HG02759 (cell line): Measurements from ENCODE around the gene TDRD7.
A peak's percentile ranks its signal among the peaks of the same experiment; 100 is the strongest.
"Not testable (repeated sequence)": the region's sequence is repeated elsewhere in the genome, so short reads cannot be mapped to it uniquely, and the experiment has no call there.

Source experiments
- ATAC-seq: cut with Tn5 transposase; IDR thresholded peaks from one replicate; pipeline ENCODE4 v1.9.1; 2021; ENCODE audit warnings: mild to moderate bottlenecking, moderate library complexity; ENCODE audit not compliant: unreplicated experiment

The TDRD7 gene

GRCh38 chr9:97425973-97426336, 14.1 kb downstream of the TDRD7 start:
- ATAC-seq: no peak

DNA sequence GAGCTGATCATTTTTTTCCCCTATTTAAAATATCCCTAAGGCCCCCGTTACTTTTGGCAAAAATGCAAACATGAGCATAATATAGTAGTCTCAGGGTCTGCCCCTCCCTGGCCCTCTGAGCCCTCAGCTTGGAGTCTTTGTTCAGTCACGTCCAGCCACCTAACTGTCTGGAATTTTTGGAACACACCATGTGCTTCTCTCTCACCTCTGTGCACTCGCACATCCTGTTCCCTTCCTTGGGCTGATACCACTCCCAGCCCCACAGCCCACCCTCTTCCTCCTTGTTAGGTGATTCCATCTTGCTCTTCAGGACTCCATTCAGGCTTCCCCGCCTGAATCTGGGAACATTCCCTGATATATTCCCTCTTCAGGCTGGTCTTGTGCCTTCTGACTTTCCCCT, 16.0 kb downstream of the TDRD7 start:
- no peak for ATAC-seq

- no peak for ATAC-seq
Observed at GRCh38 chr9:97430316-97431043, 18.6 kb downstream of the TDRD7 start.

- ATAC-seq: no peak
Observed at GRCh38 chr9:97431044-97431441, 19.1 kb downstream of the TDRD7 start.

- ATAC-seq: no peak
Observed at GRCh38 chr9:97431549-97432143, 19.8 kb downstream of the TDRD7 start.

GRCh38 chr9:97437051-97437600, 25.2 kb downstream of the TDRD7 start:
- ATAC-seq: no peak

DNA sequence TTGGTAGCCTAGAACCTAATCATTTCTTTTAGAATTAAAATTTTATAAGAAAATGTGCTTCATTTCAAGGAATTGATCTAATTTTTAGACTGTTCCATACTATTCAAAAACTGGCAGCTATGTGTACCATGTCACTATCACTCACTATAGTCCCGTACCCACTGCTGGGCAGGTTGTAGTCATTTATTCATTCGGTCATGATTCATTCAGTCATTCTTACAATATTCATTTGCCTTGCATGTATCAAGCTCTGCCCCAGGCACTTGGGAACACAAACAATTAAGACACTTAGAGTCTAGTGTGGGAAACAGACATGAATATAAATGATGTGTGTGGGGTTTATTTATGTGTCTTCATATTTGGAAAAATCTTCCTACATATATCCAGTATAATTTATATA, 26.4 kb downstream of the TDRD7 start:
- no peak for ATAC-seq

GRCh38 chr9:97438666-97439065, 26.8 kb downstream of the TDRD7 start:
- ATAC-seq: no peak

GRCh38 chr9:97440160-97440559, 28.3 kb downstream of the TDRD7 start:
- no peak for ATAC-seq

DNA sequence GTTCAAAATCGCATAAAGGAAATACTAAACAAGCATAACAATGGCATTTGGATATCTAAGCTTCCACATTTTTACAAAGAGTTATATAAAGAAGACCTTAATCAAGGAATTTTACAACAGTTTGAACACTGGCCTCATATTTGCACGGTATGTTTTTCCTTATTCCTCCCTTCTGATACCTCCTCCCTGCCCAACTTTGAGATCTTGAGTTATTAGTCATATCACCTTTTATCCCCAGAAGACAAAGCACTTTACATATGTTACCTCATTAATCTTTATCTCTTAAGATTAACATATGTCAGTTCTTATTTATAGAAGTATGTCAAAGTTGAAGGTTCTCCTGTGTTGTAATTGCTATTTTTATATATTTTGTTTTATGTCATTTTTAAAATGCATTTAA, 29.8 kb downstream of the TDRD7 start:
- no peak for ATAC-seq

DNA sequence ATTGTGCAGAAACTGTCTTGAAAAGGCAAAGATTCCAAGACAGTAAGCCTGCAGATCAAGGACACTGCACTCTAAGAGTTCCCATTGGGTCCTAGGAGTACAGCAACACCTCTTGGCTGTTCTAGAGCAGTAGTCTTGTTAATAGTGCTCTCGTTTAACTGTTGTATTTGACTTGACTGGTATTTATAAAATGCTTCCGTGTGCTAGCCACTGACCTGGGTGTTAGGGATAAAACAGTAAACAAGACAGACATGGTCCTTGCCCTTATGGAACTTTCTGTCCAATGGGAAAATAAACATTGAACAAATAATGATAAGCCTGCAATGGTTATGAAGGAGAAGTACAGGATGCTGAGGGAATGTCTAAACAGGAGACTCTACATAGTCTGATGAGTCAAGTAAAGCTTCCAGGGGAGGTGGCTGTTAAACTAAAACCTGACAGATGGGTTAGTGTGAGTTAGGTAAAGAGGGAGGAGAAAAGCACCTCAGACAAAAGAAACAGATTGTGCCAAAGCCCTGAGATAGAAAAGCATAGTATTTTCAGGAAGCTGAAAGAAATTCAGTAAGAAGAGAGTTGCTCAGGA, 33.3 kb downstream of the TDRD7 start:
- no peak for ATAC-seq

- no peak for ATAC-seq
Observed at GRCh38 chr9:97447001-97447400, 35.1 kb downstream of the TDRD7 start.

- ATAC-seq: not testable (repeated sequence)
Observed at GRCh38 chr9:97453573-97453972, 41.7 kb downstream of the TDRD7 start.

GRCh38 chr9:97456841-97457240, 44.9 kb downstream of the TDRD7 start:
- not testable (repeated sequence) for ATAC-seq

GRCh38 chr9:97459326-97459725, 47.4 kb downstream of the TDRD7 start:
- ATAC-seq: no peak

DNA sequence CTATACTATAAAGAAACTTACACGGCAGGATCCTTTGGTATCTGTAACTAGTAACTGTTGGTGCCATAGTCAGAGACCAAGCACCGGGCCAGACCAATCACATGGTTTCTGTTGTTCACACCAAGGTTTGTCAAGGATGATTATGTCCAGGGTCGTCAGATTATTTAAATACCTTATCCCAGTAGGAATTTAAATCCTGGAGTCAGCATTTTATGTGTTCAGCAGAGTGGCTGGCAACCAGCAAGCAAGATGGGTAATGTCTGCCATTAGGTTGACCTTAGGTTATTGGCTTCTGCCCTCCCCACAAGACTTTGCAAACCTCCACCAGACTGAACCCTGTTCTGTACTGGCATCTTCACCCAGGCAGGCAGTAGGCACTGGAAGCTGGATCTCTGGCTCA, 50.3 kb downstream of the TDRD7 start:
- no peak for ATAC-seq

DNA sequence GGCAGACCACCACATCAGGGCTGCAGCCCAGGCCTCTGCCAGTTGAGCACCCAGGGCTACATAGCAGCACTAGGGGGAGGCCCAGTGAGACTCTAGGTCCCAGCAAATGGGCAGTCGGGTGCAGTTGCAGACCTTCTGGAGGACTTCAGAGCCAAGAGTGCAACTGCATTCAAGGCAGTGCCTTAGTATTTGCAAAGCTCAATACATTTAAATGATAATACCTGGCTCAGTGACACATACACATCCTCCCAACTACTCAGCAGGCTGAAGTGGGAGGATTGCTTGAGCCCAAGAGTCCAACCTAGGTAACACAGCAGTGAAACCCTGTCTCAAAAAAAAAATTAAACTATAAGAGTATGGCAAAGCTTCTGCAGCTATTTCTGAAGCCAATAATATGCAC, 51.0 kb downstream of the TDRD7 start:
- no peak for ATAC-seq

DNA sequence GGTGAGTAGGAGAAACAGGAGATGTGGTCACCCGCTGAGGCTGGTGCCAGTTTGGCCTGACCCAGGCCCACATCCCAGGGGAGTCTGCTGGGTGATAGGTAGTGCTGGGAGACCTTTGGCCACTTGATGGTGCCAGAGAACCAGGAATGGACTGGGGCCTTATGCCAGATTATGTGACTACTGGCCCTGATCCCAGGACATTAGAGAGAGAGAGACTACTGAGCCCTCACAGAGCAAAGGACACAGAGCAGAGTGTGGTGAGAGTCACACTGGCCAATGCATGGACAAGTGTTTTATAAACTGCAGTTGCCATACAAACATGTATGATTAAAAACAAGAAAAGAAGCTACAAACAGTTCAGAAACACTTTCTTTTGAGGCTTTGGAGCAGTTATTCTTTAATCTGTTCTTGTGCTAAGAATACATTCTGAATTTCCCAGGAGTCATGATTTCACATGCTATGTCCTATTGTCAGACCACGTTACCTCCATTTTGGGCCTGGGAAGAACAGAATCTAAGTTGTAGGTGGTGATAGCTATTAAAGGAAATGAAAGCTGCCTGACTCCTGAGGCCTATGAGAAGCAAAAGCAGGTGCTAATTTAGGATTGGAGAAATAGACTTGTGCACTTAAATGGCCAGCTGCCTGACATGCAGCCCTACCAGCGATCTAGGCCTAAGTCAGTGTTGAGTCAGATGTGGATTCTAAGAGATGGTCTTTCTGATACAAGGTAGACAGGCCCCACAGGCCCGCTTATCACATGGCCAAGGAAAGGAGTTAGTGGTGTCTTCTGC, 57.0 kb downstream of the TDRD7 start:
- ATAC-seq: peak; percentile 79

- ATAC-seq: no peak
Observed at GRCh38 chr9:97470076-97470475, 58.2 kb downstream of the TDRD7 start.

DNA sequence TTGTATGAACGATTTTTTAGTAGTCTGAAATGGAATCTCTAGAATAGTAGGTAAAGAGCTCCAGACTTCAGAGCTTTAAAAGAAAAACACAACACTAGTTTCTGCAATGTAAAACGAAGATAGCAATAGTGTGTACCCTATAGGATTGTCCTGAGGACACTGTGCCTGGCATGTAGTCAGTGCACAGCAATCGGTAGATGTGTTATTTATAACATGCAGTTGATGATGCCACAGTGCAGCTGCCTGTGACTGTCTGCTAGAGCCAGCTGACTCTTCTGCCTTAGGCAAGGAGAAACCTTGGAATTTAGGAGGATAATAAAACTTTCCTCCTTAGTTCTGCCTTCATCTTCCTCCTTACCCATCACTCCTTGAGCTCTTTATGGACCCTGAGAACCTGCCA, 61.8 kb downstream of the TDRD7 start:
- no peak for ATAC-seq

DNA sequence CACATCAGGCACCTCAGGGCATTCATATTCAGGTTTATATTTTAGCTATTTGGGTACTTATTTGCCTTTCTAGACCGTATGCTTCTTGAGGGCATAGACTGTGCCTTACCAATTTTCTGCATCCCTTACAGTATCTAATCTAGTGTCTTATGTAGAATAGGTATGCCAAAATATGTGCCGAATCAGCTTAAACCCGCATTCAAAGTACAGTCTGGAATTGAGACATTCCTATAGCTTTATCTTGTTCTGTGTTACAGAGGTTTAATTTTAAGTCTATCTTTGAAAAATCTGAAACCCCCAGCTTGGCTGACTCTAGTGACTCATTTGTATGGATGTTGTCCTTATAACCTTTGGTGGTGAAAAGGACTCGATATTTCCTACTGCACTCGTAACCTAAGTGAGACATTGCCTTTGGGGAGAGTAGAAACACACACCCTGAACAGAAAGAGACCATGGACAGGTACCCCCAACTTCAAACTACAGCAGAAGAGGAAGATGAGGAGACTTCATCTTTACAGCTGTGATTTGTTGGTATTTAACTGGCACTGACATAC, 62.6 kb downstream of the TDRD7 start:
- no peak for ATAC-seq
